Mesenchymal stem cell (in vitro differentiated cells and primary cell): ENCODE results near the gene AP5Z1.

Experiments
- DNase-seq: peaks from one replicate; pipeline ENCODE4 v3.0.0-alpha.2; 2013
- H2AFZ ChIP-seq: one replicate; pipeline ENCODE4 v1.6.1; 2013; ENCODE audit warnings: low read depth, mild to moderate bottlenecking, control low read depth, inconsistent platforms, low read length, moderate library complexity
- H2AK5ac ChIP-seq: 2 replicates; pipeline ENCODE4 v1.6.1; 2013; ENCODE audit warnings: low read length, moderate library complexity, mild to moderate bottlenecking, inconsistent platforms; ENCODE audit not compliant: severe bottlenecking
- H2BK120ac ChIP-seq: one replicate; pipeline ENCODE4 v1.6.1; 2013; ENCODE audit warnings: low read depth, mild to moderate bottlenecking, inconsistent platforms, low read length, moderate library complexity
- H2BK12ac ChIP-seq, 2 experiments: one replicate each; pipeline ENCODE4 v1.6.1; 2013; ENCODE audit warnings: inconsistent platforms in 2 of 2, low read length in 2 of 2, mild to moderate bottlenecking in 2 of 2, moderate library complexity in 2 of 2, control low read depth in 1 of 2
- H2BK15ac ChIP-seq: one replicate; pipeline ENCODE4 v1.6.1; 2013; ENCODE audit warnings: mild to moderate bottlenecking, low read depth, inconsistent platforms; ENCODE audit not compliant: poor library complexity, severe bottlenecking
- H2BK5ac ChIP-seq: 2 replicates; pipeline ENCODE4 v1.6.1; 2013; ENCODE audit warnings: low read depth, mild to moderate bottlenecking, low read length, control low read depth, inconsistent platforms; ENCODE audit not compliant: poor library complexity, severe bottlenecking
- H3K14ac ChIP-seq, 2 experiments: one replicate each; pipeline ENCODE4 v1.6.1; 2013; ENCODE audit warnings: inconsistent platforms in 2 of 2, low read length in 2 of 2, control low read depth in 1 of 2, mild to moderate bottlenecking in 1 of 2, moderate library complexity in 1 of 2
- H3K18ac ChIP-seq, 2 experiments: one replicate each; pipeline ENCODE4 v1.6.1; 2013; ENCODE audit warnings: inconsistent platforms in 2 of 2, low read length in 2 of 2, control low read depth in 1 of 2, low read depth in 1 of 2, mild to moderate bottlenecking in 1 of 2
- H3K23ac ChIP-seq, 2 experiments: one replicate each; pipeline ENCODE4 v1.6.1; 2013; ENCODE audit warnings: inconsistent platforms in 2 of 2, low read length in 2 of 2, mild to moderate bottlenecking in 2 of 2, moderate library complexity in 2 of 2, control low read depth in 1 of 2
- H3K27ac ChIP-seq: 2 replicates; pipeline ENCODE4 v1.5.1; 2013; ENCODE audit warnings: mild to moderate bottlenecking, moderate library complexity, low read length, control low read depth, inconsistent platforms; ENCODE audit not compliant: poor library complexity, severe bottlenecking
- H3K27me3 ChIP-seq, 2 experiments: 2 replicates each; pipeline versions ENCODE4 v1.6.1 to v1.7.0; 2013; ENCODE audit warnings: low read length in 2 of 2, mild to moderate bottlenecking in 2 of 2, moderate library complexity in 2 of 2, control low read depth in 1 of 2, inconsistent platforms in 1 of 2; ENCODE audit not compliant: control insufficient read depth in 1 of 2, insufficient read depth in 1 of 2
- H3K36me3 ChIP-seq, 2 experiments: 2 replicates each; pipeline versions ENCODE4 v1.6.1 to v1.7.0; 2013; ENCODE audit warnings: low read length in 2 of 2, control low read depth in 1 of 2, inconsistent platforms in 1 of 2, low read depth in 1 of 2, mild to moderate bottlenecking in 1 of 2; ENCODE audit not compliant: insufficient read depth in 2 of 2, control insufficient read depth in 1 of 2
- H3K4ac ChIP-seq, 2 experiments: one replicate each; pipeline ENCODE4 v1.6.1; 2013; ENCODE audit warnings: inconsistent platforms in 2 of 2, low read length in 2 of 2, mild to moderate bottlenecking in 2 of 2, moderate library complexity in 2 of 2, control low read depth in 1 of 2, low read depth in 1 of 2
- H3K4me1 ChIP-seq: 2 replicates; pipeline ENCODE4 v1.6.1; 2013; ENCODE audit warnings: low read depth, low read length, control low read depth; ENCODE audit not compliant: control insufficient read depth, insufficient read depth
- H3K4me2 ChIP-seq: 2 replicates; pipeline ENCODE4 v1.6.1; 2013; ENCODE audit warnings: low read length, mild to moderate bottlenecking, inconsistent platforms; ENCODE audit not compliant: poor library complexity, severe bottlenecking
- H3K4me3 ChIP-seq, 2 experiments: 2 replicates each; pipeline versions ENCODE4 v1.5.1 to v1.7.0; 2013; ENCODE audit warnings: low read length in 2 of 2, mild to moderate bottlenecking in 2 of 2, control low read depth in 1 of 2, low read depth in 1 of 2; ENCODE audit not compliant: insufficient read depth in 1 of 2
- H3K79me1 ChIP-seq: replicated peaks from 2 replicates; pipeline ENCODE4 v1.6.1; 2013; ENCODE audit warnings: mild to moderate bottlenecking, control low read depth, low read length, inconsistent platforms; ENCODE audit not compliant: poor library complexity, severe bottlenecking
- H3K9ac ChIP-seq: 2 replicates; pipeline ENCODE4 v1.7.0; 2013; ENCODE audit warnings: mild to moderate bottlenecking, low read length, moderate library complexity
- H3K9me3 ChIP-seq: 2 replicates; pipeline ENCODE4 v1.7.0; 2013; ENCODE audit warnings: mild to moderate bottlenecking, low read length; ENCODE audit not compliant: control insufficient read depth
- H4K8ac ChIP-seq: one replicate; pipeline ENCODE4 v1.6.1; 2013; ENCODE audit warnings: inconsistent platforms, mild to moderate bottlenecking, low read length, moderate library complexity
- H4K91ac ChIP-seq: one replicate; pipeline ENCODE4 v1.6.1; 2013; ENCODE audit warnings: mild to moderate bottlenecking, low read length, inconsistent platforms
- WGBS: methylation state at CpG from one replicate; pipeline ENCODE4 v1.1.7; 2013; ENCODE audit warnings: mixed read lengths; 5-methylcytosine and 5-hydroxymethylcytosine counted together

Gene AP5Z1

GRCh38 chr7:4819560-4820404 is 44.4 kb downstream of the AP5Z1 start:
- no peak overlapping the region for H3K4ac ChIP-seq
- no peaks in the 10 kb centered on the region for H3K79me1 ChIP-seq
- H3K9ac ChIP-seq = no peak overlapping the region
- H3K9me3 ChIP-seq = no peaks in the 10 kb centered on the region
- H2AK5ac ChIP-seq = no peak overlapping the region
- H3K36me3 ChIP-seq = no peaks in the 10 kb centered on the region
- DNase-seq = no peak
- no peak overlapping the region for H2BK5ac ChIP-seq
- no peak overlapping the region for H2BK12ac ChIP-seq
- peaks cover 15 to 25% of the 10 kb centered on the region in 2 experiments for H3K27me3 ChIP-seq
- no peak overlapping the region for H3K14ac ChIP-seq
- H4K91ac ChIP-seq = no peak overlapping the region
- H3K4me3 ChIP-seq = no peak overlapping the region
- no peak overlapping the region for H3K4me2 ChIP-seq
- WGBS = 92% methylated on average over 39 of the region's 39 CpGs
- H3K23ac ChIP-seq = no peak overlapping the region
- H4K8ac ChIP-seq = no peak overlapping the region
- no peak overlapping the region for H2BK15ac ChIP-seq
- no peak overlapping the region for H2AFZ ChIP-seq
- H3K18ac ChIP-seq = no peak overlapping the region
- H3K27ac ChIP-seq = no peak overlapping the region
- H2BK120ac ChIP-seq = no peak overlapping the region
- peaks cover 1% of the 10 kb centered on the region for H3K4me1 ChIP-seq

- no peak for DNase-seq
- Histone ChIP-seq H3K79me1 (no peaks in the 10 kb centered on the region), H3K4me3 (no peak overlapping the region), H2BK5ac (no peak overlapping the region), H3K4ac (no peak overlapping the region), H2AFZ (no peak overlapping the region), H2BK15ac (no peak overlapping the region), H3K4me1 (peaks cover 1% of the 10 kb centered on the region), H4K8ac (no peak overlapping the region), H3K9ac (no peak overlapping the region), H2BK12ac (no peak overlapping the region), H3K18ac (no peak overlapping the region), H3K27me3 (peaks cover 15 to 24% of the 10 kb centered on the region in 2 experiments), H3K23ac (no peak overlapping the region), H3K14ac (no peak overlapping the region), H3K9me3 (no peaks in the 10 kb centered on the region), H2BK120ac (no peak overlapping the region), H3K4me2 (no peak overlapping the region), H3K27ac (no peak overlapping the region), H4K91ac (no peak overlapping the region), H2AK5ac (no peak overlapping the region), H3K36me3 (no peaks in the 10 kb centered on the region)
- 92% methylated on average over 17 of the region's 19 CpGs for WGBS
Measured at GRCh38 chr7:4820405-4820966, 45.1 kb downstream of the AP5Z1 start.

- Histone ChIP-seq H2AK5ac (no peak overlapping the region), H2BK12ac (no peak overlapping the region), H2AFZ (no peak overlapping the region), H3K79me1 (no peaks in the 10 kb centered on the region), H3K27me3 (peaks cover 15 to 24% of the 10 kb centered on the region in 2 experiments), H2BK15ac (no peak overlapping the region), H3K4me2 (no peak overlapping the region), H3K9me3 (no peaks in the 10 kb centered on the region), H3K36me3 (no peaks in the 10 kb centered on the region), H3K14ac (no peak overlapping the region), H4K8ac (no peak overlapping the region), H3K4ac (no peak overlapping the region), H4K91ac (no peak overlapping the region), H3K4me1 (peaks cover 1% of the 10 kb centered on the region), H3K27ac (no peak overlapping the region), H2BK5ac (no peak overlapping the region), H3K18ac (no peak overlapping the region), H2BK120ac (no peak overlapping the region), H3K9ac (no peak overlapping the region), H3K4me3 (no peak overlapping the region), H3K23ac (no peak overlapping the region)
- DNase-seq = no peak
- WGBS = 87% methylated on average over 20 of the region's 20 CpGs
Measured at GRCh38 chr7:4820967-4821471, 45.6 kb downstream of the AP5Z1 start.

- Histone ChIP-seq H3K4me3 (no peak overlapping the region), H3K4me1 (peaks cover 1% of the 10 kb centered on the region), H3K9me3 (no peaks in the 10 kb centered on the region), H3K14ac (no peak overlapping the region), H3K4me2 (no peak overlapping the region), H3K79me1 (no peaks in the 10 kb centered on the region), H4K91ac (no peak overlapping the region), H3K27ac (no peak overlapping the region), H2AK5ac (no peak overlapping the region), H4K8ac (no peak overlapping the region), H2BK5ac (no peak overlapping the region), H2BK15ac (no peak overlapping the region), H3K27me3 (peaks cover 15 to 24% of the 10 kb centered on the region in 2 experiments), H2BK120ac (no peak overlapping the region), H3K36me3 (no peaks in the 10 kb centered on the region), H3K18ac (no peak overlapping the region), H3K9ac (no peak overlapping the region), H2AFZ (no peak overlapping the region), H2BK12ac (no peak overlapping the region), H3K23ac (no peak overlapping the region), H3K4ac (no peak overlapping the region)
- no peak for DNase-seq
- 97% methylated on average over 9 of the region's 9 CpGs for WGBS
Measured at GRCh38 chr7:4822677-4823076, 47.3 kb downstream of the AP5Z1 start.
